HUES6 (cell line): ENCODE results near the gene SATB2.

Experiments
- H3K27ac ChIP-seq: 2 replicates; pipeline ENCODE4 v1.7.0; 2013; ENCODE audit warnings: low read depth, mild to moderate bottlenecking, low read length, inconsistent platforms
- H3K27me3 ChIP-seq: 2 replicates; pipeline ENCODE4 v1.6.1; 2013; ENCODE audit warnings: low read length; ENCODE audit not compliant: control insufficient read depth, insufficient read depth
- H3K36me3 ChIP-seq: 2 replicates; pipeline ENCODE4 v1.6.1; 2013; ENCODE audit warnings: low read length; ENCODE audit not compliant: control insufficient read depth, insufficient read depth
- H3K4me1 ChIP-seq: 2 replicates; pipeline ENCODE4 v1.6.1; 2013; ENCODE audit warnings: low read length; ENCODE audit not compliant: control insufficient read depth, insufficient read depth
- H3K4me3 ChIP-seq: 2 replicates; pipeline ENCODE4 v1.5.1; 2013; ENCODE audit warnings: low read depth, low read length
- H3K9ac ChIP-seq: one replicate; pipeline ENCODE4 v1.6.1; 2013; ENCODE audit warnings: mild to moderate bottlenecking, low read length
- H3K9me3 ChIP-seq: 2 replicates; pipeline ENCODE4 v1.6.1; 2013; ENCODE audit warnings: low read depth, low read length; ENCODE audit not compliant: control insufficient read depth, insufficient read depth

The SATB2 gene

GRCh38 chr2:199465390-199465789 lies 7.7 kb upstream of the SATB2 start:
- Histone ChIP-seq H3K27me3 (peaks cover 100% of the 10 kb centered on the region), H3K9me3 (no peaks in the 10 kb centered on the region), H3K9ac (no peak overlapping the region), H3K4me3 (no peak overlapping the region), H3K4me1 (peaks cover 48% of the 10 kb centered on the region), H3K36me3 (no peaks in the 10 kb centered on the region), H3K27ac (no peak overlapping the region)

DNA sequence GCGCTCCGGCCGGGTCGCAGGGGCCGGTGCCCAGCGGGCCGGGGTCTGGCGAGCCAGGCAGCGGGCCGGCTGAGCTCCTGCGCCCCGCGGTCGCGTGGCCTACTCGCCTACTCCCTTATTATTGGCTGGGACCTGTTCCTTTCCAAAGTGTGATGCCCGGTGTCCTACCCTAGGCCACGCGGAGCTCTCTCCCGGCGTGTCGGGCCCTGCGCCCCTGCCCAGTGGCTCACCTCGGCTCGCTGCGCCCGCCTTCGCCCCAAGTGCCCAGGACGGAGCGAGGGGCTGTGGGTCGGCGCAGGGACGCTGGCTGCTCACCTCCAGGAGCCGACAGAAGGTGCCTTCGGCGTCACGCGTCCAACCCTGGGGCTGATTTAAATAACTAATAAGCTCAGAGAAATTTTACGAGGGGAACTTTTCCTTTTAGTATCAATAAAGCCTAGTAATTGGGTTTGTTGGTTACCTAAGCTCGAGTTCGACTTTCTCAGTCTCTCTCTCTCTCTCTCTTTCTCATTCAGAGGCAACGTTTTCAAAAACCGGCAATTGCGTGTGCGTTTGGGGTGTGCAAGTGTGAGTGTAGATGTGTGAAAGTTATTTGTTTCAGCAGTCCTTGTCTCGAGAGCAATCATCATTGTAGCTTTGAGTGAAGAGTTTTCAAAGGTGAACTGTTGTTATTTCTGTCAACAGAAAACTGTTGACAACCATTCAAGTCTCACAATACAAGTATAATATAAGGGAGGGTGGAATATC lies 7.0 kb upstream of the SATB2 start:
- no peak overlapping the region for H3K27ac ChIP-seq
- peaks cover 97% of the 10 kb centered on the region for H3K27me3 ChIP-seq
- H3K36me3 ChIP-seq = no peaks in the 10 kb centered on the region
- H3K4me1 ChIP-seq = peaks cover 45% of the 10 kb centered on the region
- peak overlapping the region; percentile 68 for H3K4me3 ChIP-seq
- H3K9me3 ChIP-seq = no peaks in the 10 kb centered on the region
- H3K9ac ChIP-seq = no peak overlapping the region

GRCh38 chr2:199463708-199464605 lies 6.2 kb upstream of the SATB2 start:
- no peak overlapping the region for H3K9ac ChIP-seq
- H3K9me3 ChIP-seq = no peaks in the 10 kb centered on the region
- H3K36me3 ChIP-seq = no peaks in the 10 kb centered on the region
- no peak overlapping the region for H3K27ac ChIP-seq
- peaks cover 89% of the 10 kb centered on the region for H3K27me3 ChIP-seq
- peak overlapping the region; percentile 68 for H3K4me3 ChIP-seq
- H3K4me1 ChIP-seq = peaks cover 42% of the 10 kb centered on the region

GRCh38 chr2:199462956-199463692 lies 5.4 kb upstream of the SATB2 start:
- no peaks in the 10 kb centered on the region for H3K36me3 ChIP-seq
- H3K27ac ChIP-seq = no peak overlapping the region
- peak overlapping the region; percentile 52 for H3K9ac ChIP-seq
- H3K27me3 ChIP-seq = peaks cover 81% of the 10 kb centered on the region
- peaks cover 36% of the 10 kb centered on the region for H3K4me1 ChIP-seq
- H3K9me3 ChIP-seq = no peaks in the 10 kb centered on the region
- H3K4me3 ChIP-seq = peak overlapping the region; percentile 68

DNA sequence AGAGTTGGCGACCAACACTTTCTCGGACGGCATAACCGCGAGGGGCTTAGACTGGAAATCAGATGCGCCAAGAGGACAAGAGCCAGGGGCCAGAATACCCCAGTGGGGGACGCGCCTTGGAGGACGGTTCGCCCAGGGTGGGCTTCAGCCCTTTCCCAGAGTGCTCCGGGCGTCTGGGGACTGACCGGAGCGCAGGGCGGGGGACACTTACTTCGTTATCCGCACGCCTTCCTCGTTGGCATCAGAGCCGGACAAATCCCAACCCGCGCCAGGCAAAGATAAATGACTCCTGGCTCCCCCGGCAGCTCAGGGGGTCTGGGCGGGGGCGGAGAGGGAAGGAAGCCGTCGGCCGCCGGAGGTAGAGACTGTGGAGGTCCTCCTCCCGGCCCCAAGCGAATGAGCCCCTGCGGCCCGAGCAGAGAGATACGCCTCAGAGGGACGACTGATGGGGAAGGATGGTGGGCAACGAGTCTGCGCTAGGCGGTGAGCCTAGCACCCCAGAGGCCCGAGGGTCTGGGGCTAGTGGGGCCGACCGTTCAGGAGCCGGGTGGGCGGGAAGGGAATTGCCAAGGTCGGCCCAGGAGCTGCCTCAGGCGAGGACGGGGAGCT lies 4.7 kb upstream of the SATB2 start:
- peak overlapping the region; percentile 52 for H3K9ac ChIP-seq
- H3K9me3 ChIP-seq = no peaks in the 10 kb centered on the region
- no peak overlapping the region for H3K27ac ChIP-seq
- H3K36me3 ChIP-seq = no peaks in the 10 kb centered on the region
- H3K4me3 ChIP-seq = peak overlapping the region; percentile 68
- H3K4me1 ChIP-seq = peaks cover 29% of the 10 kb centered on the region
- H3K27me3 ChIP-seq = peaks cover 74% of the 10 kb centered on the region

DNA sequence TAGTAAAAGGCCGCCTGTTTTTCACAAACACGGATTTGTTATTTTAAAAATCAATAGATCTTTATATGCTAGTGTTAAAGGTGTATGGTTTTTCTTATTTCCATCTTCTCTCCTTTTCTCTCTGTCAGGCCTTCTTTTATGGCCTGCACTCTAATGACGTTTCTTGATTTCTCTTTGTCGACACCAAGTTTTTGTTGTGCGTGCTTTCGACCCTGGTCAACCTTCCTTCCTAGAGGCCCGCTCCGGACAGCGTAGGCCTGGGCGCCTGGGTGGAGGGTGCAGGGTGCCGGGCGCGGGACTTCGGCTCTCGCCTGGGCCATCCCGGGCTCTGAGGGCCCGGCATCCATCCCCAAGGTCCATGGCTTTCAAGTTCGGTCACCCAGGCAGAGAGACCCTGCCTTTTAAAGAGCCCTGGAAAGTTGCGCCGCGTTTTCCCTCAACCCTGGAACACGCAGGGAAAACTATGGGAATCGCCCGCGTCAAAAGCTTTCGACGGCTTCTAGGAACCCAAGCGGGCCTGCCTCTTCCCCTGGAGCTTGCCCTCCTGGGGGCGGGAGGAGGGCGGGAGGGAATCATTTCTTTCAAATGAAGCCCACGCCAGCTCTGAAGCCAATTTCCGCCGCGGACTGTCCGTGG lies 4.1 kb upstream of the SATB2 start:
- Histone ChIP-seq H3K36me3 (no peaks in the 10 kb centered on the region), H3K9me3 (no peaks in the 10 kb centered on the region), H3K27ac (no peak overlapping the region), H3K27me3 (peaks cover 72% of the 10 kb centered on the region), H3K4me3 (peak overlapping the region; percentile 68), H3K9ac (peak overlapping the region; percentile 52), H3K4me1 (peaks cover 23% of the 10 kb centered on the region)

DNA sequence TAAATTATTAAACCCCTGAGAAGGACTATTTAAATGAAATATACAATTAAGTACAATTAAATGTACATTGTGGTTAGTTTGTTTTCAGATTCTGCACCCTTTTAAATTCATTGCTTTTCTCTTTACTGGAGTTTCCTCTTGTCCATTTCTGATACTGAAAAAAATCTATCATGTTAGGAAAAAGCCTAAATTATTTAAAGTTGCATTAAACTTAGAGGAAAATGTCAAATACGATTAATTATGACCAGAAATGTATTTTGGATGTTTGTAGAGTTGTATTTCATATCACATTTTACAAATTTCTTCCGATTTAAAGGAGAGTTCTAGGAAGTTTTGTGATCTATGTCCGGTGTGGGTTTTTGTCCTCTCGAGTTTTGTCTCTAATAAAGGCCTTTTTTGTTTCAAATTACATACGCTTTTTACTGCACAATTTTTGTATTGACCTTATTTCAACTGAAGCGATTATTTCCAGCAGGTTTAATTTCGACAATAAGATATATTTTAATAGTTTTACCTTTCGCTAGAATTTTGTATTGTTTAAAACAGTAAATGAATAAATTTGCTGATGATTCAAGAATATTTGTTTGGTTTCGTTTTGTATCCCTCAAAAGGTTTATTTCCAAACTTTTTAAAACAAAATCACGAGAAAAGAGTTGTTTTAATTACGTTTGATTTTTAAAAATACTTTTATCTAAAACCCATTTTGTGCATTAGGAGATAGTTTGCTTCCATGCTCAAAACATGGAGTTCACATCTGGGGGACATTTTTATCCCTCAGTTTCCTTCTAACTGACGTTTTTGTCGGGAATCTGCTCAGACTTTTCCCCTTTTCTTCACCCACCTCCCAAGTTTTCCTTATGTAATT lies 3.3 kb upstream of the SATB2 start:
- peaks cover 71% of the 10 kb centered on the region for H3K27me3 ChIP-seq
- H3K9ac ChIP-seq = no peak overlapping the region
- H3K9me3 ChIP-seq = no peaks in the 10 kb centered on the region
- no peaks in the 10 kb centered on the region for H3K36me3 ChIP-seq
- peaks cover 16% of the 10 kb centered on the region for H3K4me1 ChIP-seq
- H3K27ac ChIP-seq = no peak overlapping the region
- peak overlapping the region; percentile 93 for H3K4me3 ChIP-seq

- no peaks in the 10 kb centered on the region for H3K36me3 ChIP-seq
- H3K9me3 ChIP-seq = no peaks in the 10 kb centered on the region
- H3K4me3 ChIP-seq = peak overlapping the region; percentile 93
- H3K9ac ChIP-seq = peak overlapping the region; percentile 90
- H3K27ac ChIP-seq = peak overlapping the region; percentile 73; the same call in 1 of the 2 replicates
- H3K27me3 ChIP-seq = peaks cover 66% of the 10 kb centered on the region
- peaks cover 14% of the 10 kb centered on the region for H3K4me1 ChIP-seq
These were observed 2.4 kb upstream of the SATB2 start for GRCh38 chr2:199460101-199460671.

DNA sequence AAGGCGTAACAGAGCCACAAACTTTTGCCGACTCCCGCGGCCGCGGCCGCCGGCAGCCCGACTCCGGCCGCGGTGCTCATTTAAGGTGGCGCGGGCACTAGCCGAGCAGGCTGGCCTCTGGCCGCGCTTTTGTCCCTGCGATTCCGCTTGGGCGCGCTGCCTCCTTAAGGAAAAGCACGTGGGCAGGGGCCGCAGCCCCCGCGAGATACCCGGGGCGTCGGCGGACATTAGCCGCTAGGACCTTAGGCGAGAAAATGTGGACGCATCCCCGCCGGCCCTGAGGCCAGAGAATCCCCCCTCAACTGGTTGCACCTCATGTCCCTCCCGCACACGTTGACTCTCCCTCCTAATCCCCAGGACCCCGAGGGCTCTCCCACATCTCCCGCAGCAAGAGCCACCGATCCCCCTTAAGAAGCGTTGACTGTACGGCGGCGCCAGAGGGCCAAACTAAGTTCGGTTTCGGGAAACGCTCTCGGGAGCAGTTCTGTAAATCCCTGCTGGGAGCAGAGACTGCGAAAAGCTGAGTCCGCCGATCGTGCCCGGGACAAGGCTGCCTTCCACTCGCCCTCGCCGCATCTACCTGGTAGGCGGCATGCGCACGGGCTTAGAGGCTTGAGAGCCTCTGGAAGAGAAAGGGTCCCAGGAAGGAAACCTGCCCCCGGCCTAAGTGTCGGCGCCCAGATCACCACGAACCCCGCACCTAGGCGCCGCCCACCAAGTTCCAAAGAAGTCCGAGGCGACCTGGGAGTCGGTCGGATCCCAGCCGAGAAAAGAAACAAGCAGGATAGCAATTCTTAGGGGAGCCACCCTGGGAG lies 1.8 kb upstream of the SATB2 start:
- peaks cover 15% of the 10 kb centered on the region for H3K4me1 ChIP-seq
- H3K9me3 ChIP-seq = no peaks in the 10 kb centered on the region
- H3K27ac ChIP-seq = peak overlapping the region; percentile 73; the same call in 1 of the 2 replicates
- H3K9ac ChIP-seq = peak overlapping the region; percentile 90
- H3K4me3 ChIP-seq = peak overlapping the region; percentile 93
- H3K36me3 ChIP-seq = no peaks in the 10 kb centered on the region
- H3K27me3 ChIP-seq = peaks cover 60% of the 10 kb centered on the region
